ENCODE results near the gene VSIG10.
"Not testable (repeated sequence)": the region's sequence is repeated elsewhere in the genome, so short reads cannot be mapped to it uniquely, and the experiment has no call there.

VSIG10 gene

DNA sequence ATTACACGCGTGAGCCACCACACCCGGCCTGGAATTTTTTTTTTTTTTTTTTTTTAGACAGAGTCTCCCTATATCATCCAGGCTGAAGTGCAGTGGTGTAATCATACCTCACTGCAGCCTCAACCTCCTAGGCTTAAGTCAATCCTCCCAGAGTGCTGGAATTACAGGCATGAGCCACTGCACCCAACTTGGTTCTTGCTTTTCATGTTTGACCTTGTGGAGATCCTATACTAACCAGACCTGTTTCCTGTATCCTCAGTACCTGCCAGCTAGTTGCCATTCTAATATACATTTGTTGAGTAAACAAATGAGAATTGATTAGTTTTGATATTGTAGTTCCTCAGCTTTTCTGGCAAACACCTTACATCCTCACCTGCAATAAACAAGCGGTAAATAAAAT lies 3.2 kb upstream of the VSIG10 start:
- peak; percentile 64 for DNase-seq

DNA sequence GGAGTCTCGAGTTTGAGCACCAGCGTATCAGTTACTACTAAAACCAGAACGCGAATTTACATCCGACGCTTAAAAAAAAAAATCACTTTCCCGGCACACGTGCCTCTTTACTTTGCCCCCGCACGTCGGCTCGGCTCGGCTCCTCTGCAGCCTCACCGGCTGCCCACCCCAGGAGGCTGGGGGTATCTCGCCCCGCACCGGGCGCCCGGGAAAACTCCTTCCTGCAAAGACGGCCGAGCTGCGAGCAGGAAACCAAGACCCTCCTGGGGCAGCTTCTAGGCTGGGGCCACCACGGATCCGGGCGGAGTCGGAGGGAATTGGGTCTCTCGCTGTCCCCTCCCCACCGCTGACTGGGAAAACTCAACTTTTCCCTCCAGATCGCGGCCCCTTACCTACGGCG lies 610 bp downstream of the VSIG10 start:
- DNase-seq: peak; percentile 63

DNA sequence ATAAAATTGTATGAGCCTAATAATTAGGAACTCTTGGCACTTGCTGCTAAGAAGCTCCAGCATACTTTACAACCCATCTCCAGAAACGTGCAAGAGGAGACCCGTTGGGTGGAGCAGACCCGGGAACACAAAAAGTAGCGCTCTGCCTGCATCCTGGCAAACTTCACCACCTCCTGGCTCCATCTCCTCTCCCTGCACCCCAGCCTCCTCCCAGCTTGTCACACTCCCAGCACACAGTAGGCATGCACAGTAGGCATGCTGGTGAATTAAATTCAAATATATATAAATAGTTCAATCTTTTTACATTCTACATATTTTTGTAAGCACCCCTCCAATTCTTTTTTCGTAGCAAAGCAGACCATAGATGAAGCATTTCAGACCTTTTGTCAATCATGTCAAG lies 1.2 kb downstream of the VSIG10 start:
- DNase-seq: no peak

DNA sequence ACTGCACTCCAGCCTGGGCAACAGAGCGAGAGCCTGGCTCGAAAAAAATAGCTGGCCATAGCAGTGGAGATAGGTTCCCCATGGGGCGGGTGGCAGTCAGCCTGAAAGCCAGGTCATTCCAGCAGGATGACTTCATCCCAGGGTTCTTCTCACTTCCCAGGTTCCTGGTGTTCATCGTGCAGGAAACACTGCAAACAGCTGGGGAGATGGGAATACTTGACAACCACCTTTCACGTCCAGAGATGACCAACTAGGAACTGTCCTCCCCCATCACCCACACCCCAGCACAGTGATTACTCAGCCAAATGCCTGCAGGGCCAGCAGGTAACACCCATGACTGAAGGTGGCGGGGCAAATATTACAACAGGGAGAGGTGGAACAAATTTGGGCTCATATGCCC lies 1.7 kb downstream of the VSIG10 start:
- no peak for DNase-seq

DNA sequence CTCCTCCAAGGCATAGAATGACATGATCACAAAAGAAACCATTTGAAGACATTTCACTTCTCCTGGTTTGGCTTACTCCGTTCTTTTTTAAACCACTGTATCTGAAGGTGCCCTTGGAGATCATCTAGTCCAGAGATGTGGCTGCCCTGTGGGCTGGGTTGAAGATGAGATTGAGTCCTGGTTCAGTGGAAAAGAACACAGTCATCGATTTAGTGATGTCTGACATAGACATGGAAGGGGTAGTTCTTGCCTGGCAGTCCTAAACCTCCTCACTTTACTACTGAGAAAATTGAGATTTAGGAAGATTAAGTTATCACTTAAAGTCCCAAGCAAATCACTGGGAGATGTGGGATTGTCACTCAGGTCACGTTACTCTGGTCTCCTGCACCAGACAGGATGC lies 2.8 kb downstream of the VSIG10 start:
- no peak for DNase-seq

DNA sequence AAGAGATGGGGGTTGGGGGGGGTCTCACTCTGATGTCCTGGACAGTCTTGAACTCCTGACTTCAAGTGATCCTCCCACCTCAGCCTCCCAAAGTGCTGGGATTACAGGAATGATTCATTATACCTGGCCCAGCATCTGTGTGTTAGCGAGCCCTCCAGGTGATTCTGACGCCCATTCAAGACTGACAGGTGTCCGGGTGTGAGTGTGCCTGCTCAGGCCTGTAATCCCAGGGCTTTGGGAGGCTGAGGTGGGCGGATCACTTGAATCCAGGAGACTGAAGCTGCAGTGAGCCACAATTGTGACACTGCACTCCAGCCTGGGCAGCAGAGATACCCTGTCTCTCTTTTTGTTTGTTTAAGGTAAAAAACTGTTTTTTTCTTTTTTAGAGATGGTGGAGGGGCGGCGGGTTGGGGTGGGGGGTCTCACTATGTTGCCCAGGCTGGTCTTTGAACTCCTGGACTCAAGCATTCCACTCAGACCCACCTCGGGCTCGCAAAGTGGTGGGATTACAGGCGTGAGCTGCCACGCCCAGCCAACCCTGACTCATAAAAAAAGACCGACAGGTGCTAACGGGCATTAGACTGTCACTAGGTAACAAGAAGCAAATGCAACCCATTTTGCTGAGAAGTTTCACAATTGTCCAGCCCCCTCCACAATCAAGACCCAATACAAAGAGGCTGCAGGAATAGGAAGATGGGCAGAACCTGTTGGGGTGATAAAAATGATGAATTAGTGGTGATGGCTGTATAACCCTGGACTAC lies 4.7 kb downstream of the VSIG10 start:
- DNase-seq: peak; percentile 52

DNA sequence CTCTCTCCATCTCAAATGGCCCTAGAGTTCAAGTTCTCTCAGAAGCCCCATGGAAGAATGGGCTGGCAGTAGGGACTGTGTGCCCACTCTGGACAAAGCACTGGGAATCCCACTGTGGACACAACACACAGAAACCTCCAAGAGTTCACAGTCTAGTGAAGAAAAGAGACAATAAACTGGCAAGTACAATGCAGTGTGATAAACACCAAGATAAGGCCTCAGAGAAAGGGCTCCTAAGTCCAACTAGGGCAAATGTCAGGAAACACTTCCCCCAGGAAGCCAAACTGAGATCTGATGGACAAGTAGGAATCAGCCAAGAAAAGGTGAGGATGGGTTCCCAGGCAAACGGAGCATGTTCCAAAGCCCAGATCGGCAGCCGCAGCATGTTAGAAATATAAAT lies 5.4 kb downstream of the VSIG10 start:
- no peak for DNase-seq

DNA sequence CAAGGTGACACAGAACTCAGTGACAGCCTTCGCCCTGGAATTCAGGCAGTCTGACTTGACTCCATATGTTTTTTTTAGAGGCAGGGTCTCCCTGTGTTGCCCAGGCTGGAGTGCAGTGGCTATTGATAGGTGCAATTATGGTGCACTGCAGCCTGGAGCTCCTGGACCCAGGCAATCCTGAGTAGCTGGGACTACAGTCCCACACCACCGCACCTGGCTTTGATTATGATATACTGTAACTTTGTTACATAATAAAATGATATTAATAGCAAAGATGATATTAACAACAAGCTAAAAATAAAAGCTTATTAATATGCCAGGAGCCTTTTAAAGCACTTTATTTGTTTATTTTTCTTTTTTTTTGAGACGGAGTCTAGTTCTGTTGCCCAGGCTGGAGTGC lies 9.8 kb downstream of the VSIG10 start:
- DNase-seq: no peak

DNA sequence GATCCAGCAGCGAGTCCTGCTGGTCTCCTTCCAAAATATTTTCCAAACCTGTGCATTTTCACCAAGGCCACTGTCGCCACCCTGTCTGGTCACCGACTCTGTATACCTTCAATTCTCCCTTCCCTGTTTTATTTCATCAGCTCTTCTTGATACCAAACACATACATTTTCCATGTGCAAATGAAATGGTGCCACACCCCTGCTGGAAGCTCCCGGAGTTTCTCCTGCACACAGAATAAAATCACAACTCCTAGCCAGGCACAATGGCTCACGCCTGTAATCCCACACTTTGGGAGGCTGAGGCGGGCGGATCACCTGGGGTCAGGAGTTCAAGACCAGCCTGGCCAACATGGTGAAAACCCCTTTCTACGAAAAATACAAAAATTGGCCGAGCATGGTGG lies 14.0 kb downstream of the VSIG10 start:
- no peak for DNase-seq

DNA sequence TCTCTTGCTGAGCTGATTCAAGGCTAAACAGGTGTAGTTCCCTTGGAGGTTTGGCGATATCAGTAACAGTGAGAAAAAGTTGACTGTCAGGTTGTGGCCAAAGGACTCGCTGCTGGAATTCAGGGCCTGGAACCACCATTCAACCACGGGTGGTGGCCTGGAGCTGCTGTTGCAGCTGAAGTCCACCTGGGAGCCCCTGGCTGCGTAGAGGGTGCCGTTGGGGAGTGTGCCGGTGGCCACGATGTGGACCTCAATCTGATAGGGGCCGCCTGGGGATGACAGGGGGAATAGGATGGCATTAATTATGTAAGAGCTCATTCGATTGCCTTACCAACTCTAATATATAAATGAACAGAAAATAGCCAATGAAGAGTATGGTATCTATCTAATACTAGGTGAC lies 21.6 kb downstream of the VSIG10 start:
- no peak for DNase-seq

DNA sequence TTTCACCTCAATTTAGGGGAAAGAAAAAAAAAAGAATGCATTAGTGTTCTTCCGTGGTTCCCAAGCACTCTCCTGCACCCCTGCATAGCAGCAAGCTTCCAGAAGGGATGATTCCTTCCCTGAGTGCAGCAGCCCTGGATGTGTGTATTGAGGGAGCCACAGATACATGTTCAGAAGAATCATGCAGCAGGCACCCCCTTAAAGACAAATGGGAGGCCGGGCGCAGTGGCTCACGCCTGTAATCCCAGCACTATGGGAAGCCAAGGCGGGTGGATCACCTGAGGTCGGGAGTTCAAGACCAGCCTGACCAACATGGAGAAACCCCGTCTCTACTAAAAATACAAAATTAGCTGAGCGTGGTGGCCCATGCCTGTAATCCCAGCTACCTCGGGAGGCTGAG lies 22.3 kb downstream of the VSIG10 start:
- DNase-seq: not testable (repeated sequence)

DNA sequence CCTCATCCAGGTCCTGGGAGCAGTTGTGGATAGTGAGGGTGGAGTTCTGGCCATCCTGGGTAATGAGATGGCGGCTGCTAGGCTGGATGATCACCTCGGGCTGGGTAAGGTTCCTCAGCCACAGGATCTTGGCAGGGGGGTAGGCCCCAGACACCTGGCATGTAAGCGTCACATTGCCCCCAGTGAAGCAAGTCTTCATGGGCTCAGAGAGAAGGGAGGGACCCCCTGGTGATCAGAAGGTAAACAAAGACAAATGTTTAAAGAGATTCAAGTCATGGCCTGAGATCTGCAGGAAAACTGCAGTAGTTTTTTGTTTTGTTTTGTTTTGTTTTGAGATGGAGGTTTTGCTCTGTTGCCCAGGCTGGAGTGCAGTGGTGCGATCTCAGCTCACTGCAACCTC lies 30.0 kb downstream of the VSIG10 start:
- no peak for DNase-seq

DNA sequence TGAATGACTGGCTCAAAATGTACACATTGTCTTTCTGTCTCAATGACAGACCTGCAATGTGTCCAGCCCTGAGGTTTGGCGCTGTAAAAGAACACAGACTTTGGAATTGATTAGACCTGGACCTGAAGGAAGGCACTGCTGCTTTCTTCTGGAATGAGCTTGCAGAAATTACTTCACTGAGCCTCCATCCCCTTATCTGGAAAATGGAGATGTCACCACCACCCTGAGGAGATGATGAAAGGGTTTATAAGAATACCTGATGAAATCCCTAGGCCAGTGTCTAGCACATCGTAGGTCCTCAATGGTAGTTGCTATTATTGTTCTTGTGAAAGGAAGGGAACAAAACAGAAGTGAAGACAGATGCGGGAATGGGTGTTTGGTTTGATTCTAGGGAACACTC lies 33.2 kb downstream of the VSIG10 start:
- DNase-seq: no peak

DNA sequence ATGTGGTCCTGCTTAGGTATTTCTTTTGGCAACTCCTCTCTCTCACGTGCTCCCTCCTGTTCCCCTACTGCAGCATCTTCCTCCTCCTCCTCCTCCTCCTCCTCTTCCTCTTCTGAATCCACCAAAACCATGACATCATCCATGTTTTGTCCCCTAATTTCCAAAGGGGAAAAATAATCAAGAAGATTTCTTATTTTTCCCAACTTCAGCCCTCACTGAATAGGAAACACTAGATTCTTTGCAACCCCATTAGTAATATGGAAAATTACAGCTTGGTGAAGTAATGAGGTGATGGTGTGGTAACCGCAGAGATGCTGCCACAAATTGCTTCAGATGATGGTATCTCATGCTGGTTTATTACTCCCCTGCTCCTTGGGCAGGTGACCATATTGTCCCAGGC lies 35.4 kb downstream of the VSIG10 start:
- no peak for DNase-seq

DNA sequence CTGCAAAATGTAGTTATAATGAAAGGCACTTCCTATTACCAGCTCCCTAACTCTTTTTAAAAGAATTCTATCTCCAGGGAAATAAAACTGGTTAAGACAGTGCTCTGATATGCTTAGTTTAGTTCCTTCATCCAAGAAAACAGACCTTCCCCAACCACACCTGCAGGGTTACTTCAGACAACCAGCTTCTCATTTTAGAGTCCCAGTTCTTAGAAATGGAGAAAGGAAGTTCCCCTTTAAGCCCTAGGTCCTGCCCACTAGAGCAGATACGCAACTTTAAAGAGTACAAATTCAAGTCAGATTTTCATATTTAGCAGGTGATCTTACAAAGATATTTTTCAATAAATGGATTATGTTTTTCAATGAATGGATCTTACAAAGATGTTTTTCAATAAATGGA lies 38.4 kb downstream of the VSIG10 start:
- DNase-seq: no peak

DNA sequence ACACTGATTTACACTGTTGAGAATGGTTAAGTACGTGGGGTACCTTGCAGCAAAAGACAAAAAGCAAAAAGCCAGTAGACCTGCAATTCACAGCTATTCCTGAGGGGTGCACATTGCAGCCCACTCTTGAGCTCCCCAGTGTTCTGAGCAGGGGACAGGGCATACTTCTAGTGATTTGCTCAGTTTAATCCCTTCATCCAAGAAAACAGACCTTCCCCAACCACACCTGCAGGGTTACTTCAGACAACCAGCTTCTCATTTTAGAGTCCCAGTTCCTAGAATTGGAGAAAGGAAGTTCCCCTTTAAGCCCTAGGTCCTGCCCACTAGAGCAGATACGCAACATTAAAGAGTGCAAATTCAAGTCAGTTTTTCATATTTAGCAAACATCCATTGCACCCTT lies 39.2 kb downstream of the VSIG10 start:
- peak; percentile 40 for DNase-seq

DNA sequence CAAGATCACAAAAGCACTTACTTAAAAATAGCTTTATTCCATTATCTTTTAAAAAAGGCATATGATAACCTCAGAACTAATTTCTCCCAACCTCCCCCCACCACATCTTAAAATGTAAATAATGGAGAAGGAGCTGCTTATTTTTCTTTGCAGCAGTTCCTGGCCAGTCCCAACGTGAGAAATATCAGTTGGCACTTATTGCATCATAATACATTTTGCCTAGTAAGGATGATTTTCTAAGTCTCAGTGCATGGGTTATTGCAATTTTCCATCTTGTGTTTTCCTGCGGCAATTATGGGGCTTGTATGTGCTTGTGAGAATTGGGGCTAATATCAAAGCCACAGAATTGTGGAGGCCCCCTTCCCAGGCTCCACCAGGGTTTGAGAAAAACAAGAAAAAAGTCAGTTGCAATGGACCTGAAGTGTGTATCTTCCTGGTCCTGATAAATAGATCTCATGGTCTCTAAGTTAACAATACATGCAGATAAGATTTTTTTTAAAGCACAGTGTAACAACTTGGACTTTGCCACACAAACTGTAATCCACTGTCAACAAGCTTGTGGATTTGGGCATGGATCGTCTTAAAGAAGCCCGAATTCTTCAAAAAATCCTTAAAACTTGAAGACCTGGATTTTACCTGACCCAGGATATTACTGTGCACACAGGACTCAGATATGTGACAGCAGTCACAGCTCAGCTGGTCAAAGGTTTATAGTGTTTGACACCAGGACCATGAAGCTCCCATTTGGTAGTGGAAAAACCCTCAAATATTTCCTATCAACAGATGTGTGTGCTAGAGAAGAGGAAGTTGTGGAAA lies 40.0 kb downstream of the VSIG10 start:
- no peak for DNase-seq

DNA sequence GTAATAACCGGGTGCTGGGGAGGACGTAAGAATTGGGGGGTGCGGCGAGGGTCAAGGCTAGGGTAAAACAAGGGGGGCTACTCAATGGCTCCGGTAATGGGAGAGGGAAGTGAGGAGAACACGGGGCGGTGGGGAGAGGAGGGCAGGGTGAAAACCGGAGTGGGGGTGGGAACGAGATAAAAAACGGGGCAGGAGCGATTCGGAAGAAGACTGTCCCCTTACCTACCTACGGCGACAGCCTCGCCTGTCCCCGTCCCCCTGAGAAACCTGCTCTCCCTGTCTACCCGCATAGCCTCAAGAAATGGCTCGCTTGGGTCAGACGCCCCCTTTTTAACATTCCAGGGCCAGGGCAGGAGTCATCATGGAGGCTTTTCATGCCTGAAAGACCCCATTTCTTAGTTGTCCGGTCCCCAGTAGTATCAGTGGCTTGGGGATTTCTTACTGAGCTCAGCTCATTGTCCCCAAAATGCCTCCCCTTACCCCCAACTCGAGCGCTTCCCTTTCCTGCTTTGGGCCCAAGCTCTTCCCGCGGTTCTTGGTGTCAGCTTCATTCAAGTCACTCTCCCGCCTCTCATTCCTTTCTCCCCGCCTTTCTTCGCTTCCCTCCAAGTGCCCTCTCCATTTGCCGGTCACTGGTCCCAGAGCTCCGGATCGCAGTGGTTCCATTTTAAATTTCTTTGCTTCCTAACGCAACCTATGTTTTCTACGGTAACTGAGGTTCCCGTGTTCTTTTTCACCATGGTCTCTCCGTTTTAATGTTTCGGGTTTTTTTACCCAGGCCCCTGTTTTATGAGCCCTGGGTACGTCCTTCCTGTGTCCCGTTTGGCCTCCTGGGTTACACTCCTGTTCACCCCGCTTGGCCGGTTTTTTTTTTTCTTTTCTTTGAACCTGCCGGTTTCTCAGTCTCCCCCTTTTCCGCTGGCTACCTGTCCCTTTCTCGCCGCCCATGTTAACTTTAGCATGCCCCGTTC lies 41.7 kb downstream of the VSIG10 start:
- DNase-seq: peak; percentile 44

DNA sequence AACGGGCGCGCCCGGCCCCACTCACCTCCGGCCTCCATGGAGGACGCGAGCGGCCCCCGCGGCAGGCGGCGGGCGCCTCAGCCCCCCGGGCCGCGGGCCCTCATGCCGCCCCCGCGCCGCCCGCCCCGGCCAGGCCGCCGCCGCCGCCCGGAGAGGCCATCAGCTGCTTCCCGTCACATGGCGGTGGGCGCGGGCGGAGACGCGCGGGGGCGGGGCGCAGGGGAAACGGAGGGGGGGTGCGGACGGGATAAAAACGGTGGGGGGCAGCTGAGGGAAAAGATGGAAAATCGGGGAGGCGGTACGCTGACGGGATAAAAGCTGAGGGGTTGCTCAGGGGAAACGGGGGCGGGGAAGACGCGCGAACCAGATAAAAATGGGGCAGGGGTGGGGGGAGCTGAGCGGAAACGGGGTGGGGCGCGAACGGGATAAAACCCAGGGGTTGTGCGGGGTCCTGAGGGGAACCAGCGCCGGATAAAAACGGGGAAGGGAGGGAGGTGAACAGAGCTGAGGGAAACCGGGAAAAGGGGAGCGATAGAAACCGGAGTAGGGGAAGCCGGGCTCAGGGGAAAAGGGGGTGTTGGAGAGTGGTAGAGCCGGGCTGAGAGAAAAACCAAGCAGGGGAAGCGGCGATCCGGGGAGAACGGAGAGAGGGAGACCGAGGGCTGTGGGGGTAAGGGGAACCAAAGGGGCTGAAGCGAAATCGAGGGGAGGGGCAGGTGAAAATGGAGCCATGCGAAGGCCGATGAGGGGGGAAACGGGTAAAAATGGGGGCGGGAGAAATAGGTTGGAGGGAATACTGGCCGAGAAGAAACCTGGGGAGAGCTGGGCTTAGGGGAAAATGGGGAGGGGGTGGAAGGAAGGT lies 42.6 kb downstream of the VSIG10 start, which contains the start of gene WSB2:
WSB2 (minus strand) TSS at position 169 of the 862 bp plus-strand sequence; CDS start at position 38, 131 bp downstream.
- DNase-seq: peak; percentile 50

DNA sequence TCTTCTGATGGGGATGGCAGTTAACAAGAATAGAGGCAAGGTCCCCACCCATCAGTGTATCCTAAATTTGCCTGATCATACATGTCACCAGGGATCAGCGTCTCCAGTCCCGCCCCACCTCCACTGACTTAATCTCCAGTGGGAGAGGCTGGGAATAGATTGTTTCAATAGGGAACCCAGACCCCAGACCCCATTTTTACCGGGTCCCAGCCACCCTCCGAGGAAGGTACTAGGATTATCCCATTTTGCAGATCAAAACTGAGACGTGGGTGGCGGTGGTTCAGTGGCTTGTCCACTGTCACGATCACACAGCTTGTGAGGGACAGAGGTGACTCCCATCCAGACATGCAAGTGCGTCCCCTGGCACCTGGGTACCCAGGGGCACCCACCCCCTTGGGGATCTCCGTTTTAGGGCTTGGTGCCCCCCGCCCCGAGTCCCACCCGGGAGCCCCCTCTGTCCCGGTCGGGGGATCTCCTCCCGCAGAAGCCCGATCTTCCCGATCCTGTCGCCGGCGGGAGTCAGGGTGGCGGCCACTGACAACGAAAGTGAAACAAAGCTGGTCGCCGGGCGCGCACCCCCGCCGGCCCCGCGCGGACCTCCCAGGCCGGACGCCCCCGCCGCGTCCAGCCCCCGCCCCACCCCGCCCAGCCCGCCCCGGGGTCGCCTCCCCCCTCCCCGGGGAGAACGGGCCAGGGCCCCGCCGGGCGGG lies 43.4 kb downstream of the VSIG10 start:
- peak; percentile 59 for DNase-seq
